SIG-M5 (cell line): Measurements from ENCODE around the gene GPC5.

Experiments
- DNase-seq: peaks from one replicate; lab custom pipeline; 2025; lab: John Stamatoyannopoulos, UW

The GPC5 gene

GRCh38 chr13:91540158-91540736 lies 141.8 kb downstream of the GPC5 start:
- no peak for DNase-seq

GRCh38 chr13:91544723-91545122 lies 146.3 kb downstream of the GPC5 start:
- DNase-seq: peak; percentile 53

- peak; percentile 98 for DNase-seq
Observed at GRCh38 chr13:91546900-91547299, 148.5 kb downstream of the GPC5 start.

- no peak for DNase-seq
Observed at GRCh38 chr13:91553584-91553983, 155.2 kb downstream of the GPC5 start.

- DNase-seq: no peak
Observed at GRCh38 chr13:91554101-91554500, 155.7 kb downstream of the GPC5 start.

GRCh38 chr13:91557328-91558090 lies 159.1 kb downstream of the GPC5 start:
- DNase-seq: no peak

- no peak for DNase-seq
Observed at GRCh38 chr13:91563799-91564198, 165.4 kb downstream of the GPC5 start.

GRCh38 chr13:91564396-91564795 lies 166.0 kb downstream of the GPC5 start:
- DNase-seq: no peak

GRCh38 chr13:91565296-91565695 lies 166.9 kb downstream of the GPC5 start:
- DNase-seq: no peak

- DNase-seq: no peak
Observed at GRCh38 chr13:91567485-91568207, 169.2 kb downstream of the GPC5 start.

GRCh38 chr13:91571681-91572080 lies 173.3 kb downstream of the GPC5 start:
- DNase-seq: no peak

GRCh38 chr13:91572439-91572838 lies 174.0 kb downstream of the GPC5 start:
- no peak for DNase-seq

GRCh38 chr13:91572944-91573598 lies 174.7 kb downstream of the GPC5 start:
- no peak for DNase-seq

GRCh38 chr13:91574766-91575165 lies 176.3 kb downstream of the GPC5 start:
- no peak for DNase-seq

GRCh38 chr13:91576590-91576989 lies 178.2 kb downstream of the GPC5 start:
- DNase-seq: no peak

GRCh38 chr13:91579320-91579719 lies 180.9 kb downstream of the GPC5 start:
- no peak for DNase-seq

GRCh38 chr13:91580749-91581148 lies 182.3 kb downstream of the GPC5 start:
- DNase-seq: no peak

GRCh38 chr13:91586609-91587008 lies 188.2 kb downstream of the GPC5 start:
- no peak for DNase-seq

- DNase-seq: no peak
Observed at GRCh38 chr13:91588541-91588940, 190.1 kb downstream of the GPC5 start.

GRCh38 chr13:91592056-91593014 lies 193.9 kb downstream of the GPC5 start:
- no peak for DNase-seq

- DNase-seq: no peak
Observed at GRCh38 chr13:91593456-91593855, 195.0 kb downstream of the GPC5 start.
